OCI-LY7 (cell line): ENCODE measurements around the gene PRPS1L1. TPM values are rescaled to one million over a fixed set of nuclear protein-coding genes. Genes with fewer than 3 reads are reported as not detected.
A peak's percentile ranks its signal among the peaks of the same experiment; 100 is the strongest.

Experiments
- BruUV-seq: library from RNA; stranded (reverse); fragments of 400-500 nt; replicated peaks from 2 replicates; lab custom pipeline; 2021; lab: Mats Ljungman, UMichigan
- CTCF ChIA-PET: fragments of 300-600 bp; sonication (Branson Sonifier 250); formaldehyde crosslinking; loops from one replicate; lab custom pipeline; 2022; ENCODE audit warnings: antibody characterized with exemption; ENCODE audit not compliant: unreplicated experiment; lab: Charles Lee
- POLR2A ChIA-PET: fragments of 300-600 bp; sonication (Branson Sonifier 250); formaldehyde crosslinking; loops from one replicate; lab custom pipeline; 2022; ENCODE audit warnings: antibody characterized with exemption; lab: Charles Lee
- DNase-seq: peaks from one replicate; pipeline ENCODE4 v3.0.0-alpha.2; 2015; ENCODE audit warnings: low spot score
- H2AFZ ChIP-seq: fragments of 200-600 bp; sonication (generic), shearing (Covaris generic); 2 replicates; pipeline ENCODE4 v1.6.1; 2014; ENCODE audit warnings: mild to moderate bottlenecking, antibody characterized with exemption, low read length, moderate library complexity
- H3K27ac ChIP-seq: fragments of 200-600 bp; sonication (generic); 2 replicates; pipeline ENCODE4 v1.5.1; 2014; ENCODE audit warnings: mixed run types, low read depth, mild to moderate bottlenecking, moderate library complexity, low read length, inconsistent platforms; ENCODE audit not compliant: poor library complexity, severe bottlenecking
- H3K36me3 ChIP-seq: fragments of 200-600 bp; sonication (generic); 2 replicates; pipeline ENCODE4 v1.6.1; 2014; ENCODE audit warnings: mild to moderate bottlenecking, antibody characterized with exemption, low read length, moderate library complexity, mixed read lengths; ENCODE audit not compliant: insufficient read depth
- H3K4me1 ChIP-seq: fragments of 200-600 bp; sonication (generic); 2 replicates; pipeline ENCODE4 v1.5.1; 2014; ENCODE audit warnings: mild to moderate bottlenecking, low read length; ENCODE audit not compliant: insufficient read depth, poor library complexity, severe bottlenecking
- H3K4me2 ChIP-seq: fragments of 200-600 bp; sonication (generic); 2 replicates; pipeline ENCODE4 v1.6.1; 2014; ENCODE audit warnings: mild to moderate bottlenecking, low read length
- H3K4me3 ChIP-seq: fragments of 200-600 bp; sonication (generic); 2 replicates; pipeline ENCODE4 v1.5.1; 2014; ENCODE audit warnings: mild to moderate bottlenecking, low read depth, low read length; ENCODE audit not compliant: poor library complexity, severe bottlenecking
- H3K79me2 ChIP-seq: fragments of 200-600 bp; sonication (generic); 2 replicates; pipeline ENCODE4 v1.6.1; 2016; ENCODE audit warnings: low read depth, mild to moderate bottlenecking, low read length, moderate library complexity, mixed read lengths; ENCODE audit not compliant: insufficient read depth
- H3K9me2 ChIP-seq: fragments of 200-600 bp; sonication (generic); 2 replicates; pipeline ENCODE4 v1.6.1; 2016; ENCODE audit warnings: mild to moderate bottlenecking, low read length, mixed read lengths; ENCODE audit not compliant: insufficient read depth
- H3K9me3 ChIP-seq: fragments of 200-600 bp; sonication (generic); 2 replicates; pipeline ENCODE4 v1.6.1; 2014; ENCODE audit warnings: mild to moderate bottlenecking, mixed run types, low read length, mixed read lengths
- H4K20me1 ChIP-seq: fragments of 200-600 bp; sonication (generic); 2 replicates; pipeline ENCODE4 v1.6.1; 2014; ENCODE audit warnings: mild to moderate bottlenecking, antibody characterized with exemption, low read length, moderate library complexity, mixed read lengths; ENCODE audit not compliant: insufficient read depth
- EZH2phosphoT487 ChIP-seq: fragments of 200-600 bp; sonication (generic); IDR thresholded peaks from 2 replicates; pipeline ENCODE4 v1.6.1; 2018; ENCODE audit warnings: low read depth, borderline replicate concordance, mild to moderate bottlenecking, mixed run types, antibody characterized with exemption, low read length, moderate library complexity, mixed read lengths
- intact Hi-C: fragments of 100-400 bp; cut with micrococcal nuclease; formaldehyde crosslinking; loops from one replicate; pipeline ENCODE4 v1.10.0; 2022; ENCODE audit not compliant: unreplicated experiment
- total RNA-seq, 2 experiments: library from RNA; depleted of rRNA in 1 of 2; stranded (reverse); fragments of >200 nt in 1 of 2; shearing (Covaris generic) in 1 of 2; gene quantifications; 2 replicates each; pipeline ENCODE4 v1.2.3, GENCODE V29; 2014 to 2022
- TF ChIP-seq, protein P1 (sequence below): fragments of 200-600 bp; sonication (generic); conservative IDR thresholded peaks from 2 replicates; pipeline ENCODE4 v1.5.1; 2014; ENCODE audit warnings: mild to moderate bottlenecking, antibody characterized with exemption, low read length, moderate library complexity, mixed read lengths

Gene PRPS1L1
- total RNA-seq, 2 experiments from 2014 or later = not detected

DNA sequence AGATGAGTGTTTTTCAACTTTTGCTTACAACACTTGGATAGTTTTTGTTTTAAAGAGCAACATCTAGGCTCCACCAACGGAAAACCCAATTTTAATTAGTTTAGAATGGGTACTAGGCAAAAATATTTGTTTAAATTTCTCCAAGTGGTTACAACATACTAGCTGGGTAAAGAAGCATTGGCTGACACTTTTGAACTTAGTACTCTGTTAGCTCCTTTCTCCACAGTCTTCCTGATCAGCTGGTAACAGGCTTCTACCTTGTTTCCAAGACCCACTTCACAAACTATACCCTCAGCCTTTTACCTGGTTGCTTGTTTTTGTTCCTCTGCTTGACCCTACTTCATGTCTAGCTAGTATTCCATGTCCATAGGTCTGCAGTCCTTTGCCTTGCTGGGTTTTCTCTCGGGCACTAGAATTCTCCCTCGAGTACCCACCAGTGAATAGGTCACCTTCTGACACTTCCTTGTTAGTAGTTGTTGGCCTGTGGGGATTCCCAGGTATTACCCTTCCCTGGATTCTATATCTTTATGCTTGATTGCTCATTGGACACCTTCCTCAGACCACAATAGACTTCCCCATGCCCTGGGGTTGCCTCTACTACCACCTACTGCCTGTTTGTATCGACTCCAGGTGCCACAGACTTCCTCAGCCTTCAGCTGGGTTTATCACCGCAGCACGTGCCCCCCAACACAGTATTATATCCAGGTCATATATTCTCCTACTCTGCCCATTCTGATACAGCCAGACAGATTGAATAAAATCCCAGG, 42.0 kb downstream of the PRPS1L1 start:
- ChIA-PET CTCF (no interaction called here), POLR2A (interaction anchor here (0.8 kb wide), 1 partner anchor 8 kb away, joined by 6 read pairs; no protein-coding TSS in a partner anchor)
- Histone ChIP-seq H3K79me2 (no peaks in the 10 kb centered on the region), H3K9me2 (no peaks in the 10 kb centered on the region), H3K27ac (no peak overlapping the region), H2AFZ (no peak overlapping the region), H3K4me1 (no peaks in the 10 kb centered on the region), H3K4me2 (no peak overlapping the region), H3K9me3 (no peaks in the 10 kb centered on the region), H4K20me1 (no peaks in the 10 kb centered on the region), H3K36me3 (no peaks in the 10 kb centered on the region), H3K4me3 (no peak overlapping the region)
- intact Hi-C loops = no loop called here
- no peak for TF ChIP-seq EZH2phosphoT487
- TF ChIP-seq, protein P1, sequence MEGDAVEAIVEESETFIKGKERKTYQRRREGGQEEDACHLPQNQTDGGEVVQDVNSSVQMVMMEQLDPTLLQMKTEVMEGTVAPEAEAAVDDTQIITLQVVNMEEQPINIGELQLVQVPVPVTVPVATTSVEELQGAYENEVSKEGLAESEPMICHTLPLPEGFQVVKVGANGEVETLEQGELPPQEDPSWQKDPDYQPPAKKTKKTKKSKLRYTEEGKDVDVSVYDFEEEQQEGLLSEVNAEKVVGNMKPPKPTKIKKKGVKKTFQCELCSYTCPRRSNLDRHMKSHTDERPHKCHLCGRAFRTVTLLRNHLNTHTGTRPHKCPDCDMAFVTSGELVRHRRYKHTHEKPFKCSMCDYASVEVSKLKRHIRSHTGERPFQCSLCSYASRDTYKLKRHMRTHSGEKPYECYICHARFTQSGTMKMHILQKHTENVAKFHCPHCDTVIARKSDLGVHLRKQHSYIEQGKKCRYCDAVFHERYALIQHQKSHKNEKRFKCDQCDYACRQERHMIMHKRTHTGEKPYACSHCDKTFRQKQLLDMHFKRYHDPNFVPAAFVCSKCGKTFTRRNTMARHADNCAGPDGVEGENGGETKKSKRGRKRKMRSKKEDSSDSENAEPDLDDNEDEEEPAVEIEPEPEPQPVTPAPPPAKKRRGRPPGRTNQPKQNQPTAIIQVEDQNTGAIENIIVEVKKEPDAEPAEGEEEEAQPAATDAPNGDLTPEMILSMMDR = 0 out of 2 replicates have a peak, but pooled peaks have one; percentile 12
- BruUV-seq = no TSS peak
- no peak for DNase-seq

DNA sequence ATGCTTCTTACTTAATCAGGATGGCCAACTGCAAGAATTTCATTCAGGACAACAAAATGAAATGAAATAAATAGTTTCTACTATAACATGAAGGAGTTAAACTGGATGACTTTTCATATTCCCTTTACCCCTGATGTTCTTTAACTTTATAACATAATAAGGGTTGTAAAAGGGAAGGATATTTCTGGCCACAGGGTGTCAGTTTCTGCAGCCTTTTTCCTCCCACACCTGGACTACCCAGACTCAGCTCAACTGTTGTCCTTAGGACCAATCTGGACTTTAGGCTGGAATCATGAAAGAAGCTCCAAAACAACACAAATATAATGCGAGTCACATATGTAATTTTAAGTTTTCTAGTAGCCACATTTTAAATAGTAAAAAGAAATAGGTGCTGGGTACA, 43.4 kb downstream of the PRPS1L1 start:
- H3K4me2 ChIP-seq = no peak overlapping the region
- H3K9me3 ChIP-seq = no peaks in the 10 kb centered on the region
- no peak overlapping the region for H2AFZ ChIP-seq
- no peaks in the 10 kb centered on the region for H3K9me2 ChIP-seq
- H3K36me3 ChIP-seq = no peaks in the 10 kb centered on the region
- no TSS peak for BruUV-seq
- ChIA-PET CTCF (no interaction called here), POLR2A (no interaction called here)
- H3K79me2 ChIP-seq = no peaks in the 10 kb centered on the region
- H3K4me1 ChIP-seq = no peaks in the 10 kb centered on the region
- H3K4me3 ChIP-seq = no peak overlapping the region
- H4K20me1 ChIP-seq = no peaks in the 10 kb centered on the region
- intact Hi-C loops = no loop called here
- no peak for TF ChIP-seq EZH2phosphoT487
- TF ChIP-seq, protein P1 = no peak
- H3K27ac ChIP-seq = no peak overlapping the region
- DNase-seq = no peak
